ENCODE measurements around the gene PRR13.
"Not testable (repeated sequence)": the region's sequence is repeated elsewhere in the genome, so short reads cannot be mapped to it uniquely, and the experiment has no call there.

The PRR13 gene

DNA sequence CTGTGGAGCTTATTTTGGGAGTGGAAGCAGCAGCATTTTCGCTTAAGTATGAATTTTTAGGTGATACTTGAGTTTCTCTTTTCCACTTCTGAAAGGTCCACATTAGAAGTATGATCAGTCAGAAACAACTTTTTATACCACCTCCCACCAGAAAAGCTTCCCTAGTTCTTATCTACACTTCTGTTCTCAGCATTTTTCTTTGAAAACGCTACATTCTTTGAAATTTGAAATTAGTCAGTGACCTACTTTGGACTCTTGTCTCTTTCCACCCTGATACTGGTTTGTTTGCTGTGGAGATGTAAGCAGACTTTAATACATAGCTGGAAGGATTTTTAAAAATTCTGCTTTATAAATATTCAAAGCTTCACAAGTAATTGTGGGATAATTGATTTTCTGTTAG, 32.5 kb downstream of the PRR13 start:
- DNase-seq = no peak

DNA sequence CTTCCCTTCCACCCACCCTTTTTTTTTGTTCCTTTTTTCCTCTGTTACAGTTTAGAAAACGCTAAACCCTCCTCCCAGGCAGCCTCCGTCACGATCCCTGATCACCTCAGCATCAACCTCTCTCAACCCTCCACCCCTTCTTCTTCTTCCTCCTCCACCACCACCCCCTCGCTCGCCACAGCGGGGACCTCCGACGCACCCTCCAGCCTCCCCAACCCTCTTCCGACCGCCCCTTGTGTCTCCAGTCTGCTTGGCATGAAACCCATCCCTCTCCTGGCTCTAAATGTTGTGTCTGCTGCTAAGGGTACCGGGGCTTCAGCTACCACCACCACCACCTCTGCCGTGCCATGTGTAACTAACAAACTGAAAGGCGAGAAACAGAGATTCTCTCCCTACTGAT, 33.3 kb downstream of the PRR13 start:
- no peak for DNase-seq

DNA sequence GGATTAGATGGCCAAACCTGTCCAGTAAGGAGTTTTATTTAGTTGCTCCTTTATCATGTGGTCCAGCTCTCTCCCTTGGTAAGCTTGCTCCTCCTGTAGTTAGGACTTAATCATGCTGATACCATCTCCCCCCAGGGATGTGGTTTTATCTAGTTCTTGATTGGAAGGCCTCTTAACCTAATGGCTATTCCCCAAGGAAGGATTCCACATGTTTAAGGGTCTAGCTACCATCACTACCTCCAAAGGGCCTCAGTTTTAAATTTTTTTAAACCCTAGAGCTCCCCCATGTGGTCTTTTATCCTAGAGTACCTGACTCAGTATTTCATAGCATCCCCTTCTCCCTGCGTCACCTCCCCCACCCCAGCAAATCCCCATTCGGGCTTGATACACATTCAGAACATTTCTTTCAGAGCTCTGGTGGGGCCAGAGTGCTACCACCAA, 35.3 kb downstream of the PRR13 start:
- DNase-seq = no peak

DNA sequence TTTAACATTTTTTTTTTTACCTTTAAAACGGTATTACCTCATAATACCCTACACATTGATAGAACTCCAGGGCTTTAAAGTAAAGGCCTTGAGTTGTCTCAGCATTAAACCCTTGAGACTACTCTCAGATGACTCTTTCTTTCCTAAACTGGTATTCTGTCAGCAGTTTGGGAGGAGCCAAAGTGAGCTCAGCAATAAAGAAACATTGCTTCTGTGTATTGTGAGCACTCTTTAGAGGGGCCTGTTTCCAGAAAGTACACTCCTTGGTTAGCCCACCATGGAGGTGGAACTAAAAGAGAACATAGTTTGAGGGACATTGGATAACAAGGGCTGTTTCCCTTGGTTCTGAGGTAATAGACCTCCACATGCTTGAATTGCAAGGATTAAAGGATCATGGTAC, 37.3 kb downstream of the PRR13 start:
- DNase-seq = no peak

DNA sequence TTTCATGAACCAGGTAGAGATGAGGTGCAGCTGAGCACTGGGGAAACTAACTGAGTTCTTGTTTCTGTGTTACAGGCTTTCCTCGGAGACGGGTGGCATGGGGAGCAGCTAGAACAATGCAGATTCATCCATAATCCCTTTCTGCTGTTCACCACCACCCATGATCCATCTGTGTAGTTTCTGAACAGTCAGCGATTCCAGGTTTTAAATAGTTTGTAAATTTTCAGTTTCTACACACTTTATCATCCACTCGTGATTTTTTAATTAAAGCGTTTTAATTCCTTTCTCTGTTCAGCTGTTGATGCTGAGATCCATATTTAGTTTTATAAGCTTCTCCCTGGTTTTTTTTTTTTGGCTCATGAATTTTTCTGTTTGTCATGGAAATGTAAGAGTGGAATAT, 37.8 kb downstream of the PRR13 start:
- no peak for DNase-seq

DNA sequence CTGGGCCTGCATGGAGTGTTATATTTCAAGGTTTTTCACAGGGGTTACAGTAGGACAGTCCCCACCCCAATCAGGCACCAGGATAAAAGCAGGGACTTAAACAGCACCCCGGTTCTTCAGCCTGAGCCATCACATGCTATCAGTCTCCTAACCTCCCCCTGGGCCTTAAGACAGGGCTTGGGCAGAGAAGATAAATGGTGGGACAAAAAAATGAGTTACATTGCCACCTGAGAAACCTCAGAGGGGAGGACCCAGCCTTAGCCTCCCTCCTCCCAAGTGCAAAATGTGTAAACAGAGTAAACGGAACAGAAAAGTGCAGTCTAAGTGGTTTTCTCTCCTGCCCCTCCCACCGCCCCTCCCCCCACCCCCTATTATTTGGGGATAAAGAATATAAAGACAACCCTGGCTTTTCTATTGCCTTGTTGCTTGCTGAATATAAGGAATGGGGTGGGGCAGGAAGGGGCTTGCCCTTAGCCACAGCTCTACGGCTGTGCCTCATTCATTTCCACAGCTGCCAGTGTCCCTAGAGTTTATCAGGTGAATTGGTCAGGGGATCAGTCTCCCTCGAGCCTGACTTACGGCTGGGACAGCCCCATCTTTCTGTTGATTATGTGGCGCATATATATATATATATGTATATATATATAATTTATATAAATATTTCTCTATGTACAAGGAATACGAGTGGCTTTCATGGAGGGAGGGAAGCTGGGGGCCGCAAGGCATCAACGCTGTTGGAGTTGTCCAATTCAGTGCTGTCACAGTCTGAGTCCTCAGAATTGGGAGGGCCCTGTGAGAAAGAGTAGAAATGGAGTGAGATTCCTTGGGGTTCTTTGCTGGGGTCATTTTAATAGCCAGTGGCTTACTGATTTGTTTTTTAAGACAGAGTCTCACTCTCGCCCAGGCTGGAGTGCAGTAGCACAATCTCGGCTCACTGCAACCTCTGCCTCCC, 39.2 kb downstream of the PRR13 start:
- no peak for DNase-seq

GRCh38 chr12:53481458-53481857, 39.9 kb downstream of the PRR13 start:
- DNase-seq = not testable (repeated sequence)

- no peak for DNase-seq
These were observed 40.5 kb downstream of the PRR13 start for GRCh38 chr12:53481939-53482586.

DNA sequence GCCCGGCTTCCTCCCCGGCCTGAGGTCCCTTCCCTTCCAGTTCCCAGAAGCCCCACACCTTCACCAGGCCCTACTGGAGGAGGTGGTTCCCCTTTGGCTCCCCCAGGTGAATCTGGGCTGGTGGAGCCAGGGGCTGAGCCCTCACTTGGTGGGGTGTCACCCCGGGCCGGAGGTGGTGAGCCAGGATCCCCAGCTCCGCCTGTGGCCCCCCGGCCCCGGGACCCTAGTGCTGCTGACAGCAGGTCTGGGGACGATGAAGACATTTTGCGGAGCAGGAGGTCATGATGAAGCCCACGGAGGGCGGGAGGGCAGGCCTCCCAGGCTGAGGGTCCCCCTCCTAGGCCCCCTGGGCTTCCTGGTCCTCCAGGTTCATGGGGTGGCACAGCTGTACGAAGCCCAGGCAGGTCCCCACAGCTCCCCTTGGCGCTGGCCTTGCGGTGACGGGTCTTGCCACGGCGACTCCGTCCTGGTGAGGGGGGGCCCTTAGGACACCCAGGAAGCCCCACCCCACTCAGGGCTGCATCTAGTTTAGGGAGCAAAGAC, 41.2 kb downstream of the PRR13 start:
- DNase-seq = no peak

DNA sequence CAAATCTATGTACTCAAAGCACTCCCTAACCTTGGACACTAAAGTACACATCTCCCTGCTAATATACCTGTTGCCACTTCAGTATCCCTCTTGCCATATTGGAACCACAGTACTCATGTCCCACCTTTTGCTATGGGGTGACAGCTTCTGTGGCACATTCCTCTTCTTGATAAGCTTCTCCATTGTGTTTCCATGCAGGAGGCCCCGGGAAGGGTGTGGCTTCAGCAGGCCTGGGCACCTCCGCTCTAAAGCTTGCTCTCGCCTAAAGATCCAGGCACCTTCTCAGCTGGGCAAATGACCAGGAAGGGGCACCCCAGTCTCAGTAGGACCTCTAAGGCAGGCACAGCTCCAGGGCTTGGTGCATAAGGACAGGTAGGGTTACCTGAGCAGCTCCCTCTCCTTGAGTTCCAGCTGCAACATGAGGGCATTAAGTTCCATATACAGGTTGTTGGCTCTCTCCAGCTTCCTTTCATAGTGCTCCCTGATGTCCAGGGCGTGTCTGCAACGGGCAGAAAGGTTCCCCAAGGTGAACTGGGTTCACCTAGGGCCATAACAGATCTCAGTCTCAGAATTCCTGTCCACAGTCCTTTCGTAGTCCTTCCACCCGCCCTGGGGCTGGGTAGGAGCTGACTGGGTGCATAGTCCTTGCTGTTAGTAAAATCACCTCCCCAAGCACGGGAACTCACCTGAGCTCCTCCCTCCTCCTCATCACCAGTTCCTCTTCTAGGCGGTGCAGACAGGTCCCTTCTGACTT, 41.9 kb downstream of the PRR13 start:
- no peak for DNase-seq

GRCh38 chr12:53483979-53484377, 42.4 kb downstream of the PRR13 start:
- no peak for DNase-seq

GRCh38 chr12:53484686-53485575, 43.4 kb downstream of the PRR13 start:
- DNase-seq = no peak

DNA sequence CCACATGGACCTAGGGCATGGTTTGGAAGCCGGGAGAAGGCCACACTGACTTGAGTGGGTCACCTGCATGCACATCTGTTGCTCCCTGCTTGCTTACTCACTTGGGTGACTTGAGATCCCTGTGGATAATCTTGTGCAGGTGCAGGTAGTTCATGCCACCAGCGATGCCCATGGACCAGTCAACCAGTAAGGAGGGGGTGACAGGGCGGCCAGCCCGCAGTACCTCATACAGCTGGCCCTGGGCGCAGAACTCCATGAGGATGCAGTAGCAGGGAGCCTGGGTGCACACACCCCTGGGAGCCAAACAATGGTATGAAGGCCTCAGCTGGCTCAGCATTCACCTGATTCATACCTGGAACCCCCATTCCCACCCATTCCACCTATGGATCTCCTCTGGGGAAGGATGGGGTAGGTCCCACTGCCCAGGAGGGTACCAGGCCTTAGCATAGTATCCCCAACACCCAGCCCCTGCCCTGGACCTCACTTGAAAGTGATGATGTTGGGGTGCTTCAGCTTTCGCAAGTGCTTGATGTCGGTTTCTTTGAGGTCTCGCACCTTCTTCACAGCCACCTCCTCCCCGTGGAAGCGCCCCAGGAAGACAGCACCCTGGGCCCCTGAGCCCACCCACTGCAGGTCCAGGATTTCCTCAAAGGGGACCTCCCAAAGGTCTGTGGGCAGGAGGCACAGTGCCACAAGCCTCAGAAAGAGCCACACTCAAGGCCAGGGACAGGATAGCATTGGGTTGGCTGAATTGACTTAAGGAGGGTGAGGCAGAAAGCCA, 44.6 kb downstream of the PRR13 start:
- DNase-seq = no peak

- no peak for DNase-seq
These were observed 45.4 kb downstream of the PRR13 start for GRCh38 chr12:53486736-53487487.

- DNase-seq = no peak
These were observed 47.8 kb downstream of the PRR13 start for GRCh38 chr12:53489242-53489864.

GRCh38 chr12:53492188-53492587, 50.7 kb downstream of the PRR13 start:
- no peak for DNase-seq

DNA sequence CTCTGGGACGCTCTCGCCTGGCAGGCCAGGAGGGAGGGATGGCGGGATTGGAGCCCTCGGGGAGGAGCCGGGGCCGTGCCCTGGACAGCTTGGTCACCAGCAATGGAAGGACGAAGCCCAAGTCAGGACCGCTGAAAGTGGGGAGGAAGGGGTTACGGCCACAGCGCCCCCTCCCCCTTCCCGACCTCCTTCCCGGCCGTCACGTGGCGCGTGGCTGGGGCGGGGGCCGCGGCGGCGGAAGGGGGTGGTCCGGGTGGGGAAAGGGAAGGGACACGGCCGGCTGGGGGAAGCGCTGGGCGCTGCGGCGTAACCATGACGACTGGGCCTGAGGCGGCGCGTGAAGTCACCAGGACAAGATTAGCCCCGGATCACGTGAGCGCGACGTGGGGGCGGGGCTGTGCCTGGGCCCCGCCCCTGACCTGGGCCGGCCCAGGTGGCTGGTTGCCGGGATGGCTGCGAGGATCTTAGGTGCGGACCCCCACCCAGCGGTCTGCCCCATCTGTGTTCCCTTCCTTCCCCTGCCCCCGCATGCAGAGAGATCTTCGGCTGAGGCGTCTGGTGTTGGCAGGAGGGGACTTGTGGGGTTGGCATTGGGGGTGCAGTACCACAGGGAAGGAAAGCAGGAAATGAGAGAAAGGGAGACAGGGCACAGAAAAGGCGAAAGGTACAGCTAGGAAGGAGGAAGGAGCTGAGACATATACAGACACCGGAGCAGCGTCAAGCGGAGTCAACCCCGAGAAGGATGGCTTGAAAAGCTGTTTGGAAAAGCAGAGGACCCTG, 51.5 kb downstream of the PRR13 start:
- DNase-seq = peak; percentile 66 to 75 (median 68)

DNA sequence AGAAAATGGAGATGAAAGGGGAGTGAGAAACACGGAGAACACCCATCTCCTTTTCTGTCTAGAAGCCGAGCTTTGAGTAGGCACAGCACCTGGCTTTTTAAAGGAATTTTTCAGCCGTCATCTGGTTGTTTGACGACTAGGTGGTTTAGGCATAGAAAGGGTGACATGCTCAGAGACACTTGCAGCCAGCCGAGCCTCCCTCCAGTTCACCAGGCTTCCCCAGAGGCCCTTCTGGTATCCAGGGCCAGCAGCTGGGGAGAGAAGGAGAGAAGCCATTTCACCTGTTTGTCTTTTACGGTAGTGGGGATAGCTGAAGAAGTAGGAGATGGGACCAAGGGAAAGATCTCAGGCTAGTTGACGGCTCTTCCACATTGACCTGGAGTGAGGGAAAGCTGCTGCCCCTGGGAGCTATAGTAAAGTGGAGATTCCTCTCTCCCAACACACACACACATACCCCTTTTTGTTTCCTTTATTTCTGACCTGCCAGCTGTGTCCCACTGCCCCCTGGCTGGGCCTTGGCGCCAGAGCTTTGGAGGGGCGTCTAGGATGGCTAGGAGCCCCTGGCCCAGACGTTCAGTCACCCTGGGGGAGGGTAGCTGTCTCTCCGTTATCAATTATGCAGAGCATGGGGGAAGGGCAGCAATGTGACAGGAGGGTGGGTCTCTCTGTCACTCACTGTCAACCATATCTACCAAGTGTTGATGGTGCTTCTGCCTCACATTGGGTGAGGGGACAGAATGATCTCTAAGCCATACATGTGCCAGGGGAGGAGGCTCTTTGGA, 52.3 kb downstream of the PRR13 start:
- no peak for DNase-seq

Data from activated CD4-positive, CD25-positive, alpha-beta regulatory T cell (primary cell).